Activated CD4-positive, alpha-beta T cell treated with anti-CD3 and anti-CD28 coated beads for 1 hour (primary cell): ENCODE results near the gene PGLYRP3.

Experiments
- DNase-seq: peaks from one replicate; pipeline ENCODE4 v3.0.0-alpha.2; 2020

The PGLYRP3 gene, protein sequence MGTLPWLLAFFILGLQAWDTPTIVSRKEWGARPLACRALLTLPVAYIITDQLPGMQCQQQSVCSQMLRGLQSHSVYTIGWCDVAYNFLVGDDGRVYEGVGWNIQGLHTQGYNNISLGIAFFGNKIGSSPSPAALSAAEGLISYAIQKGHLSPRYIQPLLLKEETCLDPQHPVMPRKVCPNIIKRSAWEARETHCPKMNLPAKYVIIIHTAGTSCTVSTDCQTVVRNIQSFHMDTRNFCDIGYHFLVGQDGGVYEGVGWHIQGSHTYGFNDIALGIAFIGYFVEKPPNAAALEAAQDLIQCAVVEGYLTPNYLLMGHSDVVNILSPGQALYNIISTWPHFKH

DNA sequence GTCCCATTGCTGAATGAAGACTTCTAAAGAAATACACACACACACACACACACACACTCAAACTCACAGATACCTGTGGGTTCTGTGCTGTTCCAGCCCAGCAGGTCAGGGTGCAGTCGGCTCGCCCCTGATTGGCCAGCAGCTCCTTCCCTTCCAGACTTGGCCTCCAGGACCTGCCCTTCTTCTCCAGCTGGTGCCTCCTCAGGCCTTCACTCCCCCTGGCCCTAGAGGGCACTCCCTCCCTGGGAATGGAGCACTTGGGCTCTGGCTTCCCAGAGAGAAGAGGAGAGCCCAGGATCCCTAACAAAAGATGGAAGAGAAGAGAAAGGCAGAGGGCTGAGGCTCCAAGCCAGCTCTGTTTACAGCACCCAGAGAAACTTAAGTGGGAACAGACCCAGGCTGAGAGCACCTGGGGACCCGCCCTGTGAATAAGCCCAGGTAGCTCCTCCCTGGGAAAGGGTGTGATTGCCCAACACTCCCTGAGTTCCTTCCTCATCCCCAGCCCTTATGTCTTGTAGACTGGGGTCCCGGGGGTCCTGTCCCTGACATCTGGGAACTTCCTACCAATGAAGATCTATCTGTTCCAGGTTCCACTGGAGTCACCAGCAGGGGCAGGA, at the start of gene PGLYRP3:
TSS of gene PGLYRP3 (minus strand) at position 383 of the 617 bp plus-strand sequence. CDS start 2,287 bp downstream, outside the sequence.
- no peak for DNase-seq

DNA sequence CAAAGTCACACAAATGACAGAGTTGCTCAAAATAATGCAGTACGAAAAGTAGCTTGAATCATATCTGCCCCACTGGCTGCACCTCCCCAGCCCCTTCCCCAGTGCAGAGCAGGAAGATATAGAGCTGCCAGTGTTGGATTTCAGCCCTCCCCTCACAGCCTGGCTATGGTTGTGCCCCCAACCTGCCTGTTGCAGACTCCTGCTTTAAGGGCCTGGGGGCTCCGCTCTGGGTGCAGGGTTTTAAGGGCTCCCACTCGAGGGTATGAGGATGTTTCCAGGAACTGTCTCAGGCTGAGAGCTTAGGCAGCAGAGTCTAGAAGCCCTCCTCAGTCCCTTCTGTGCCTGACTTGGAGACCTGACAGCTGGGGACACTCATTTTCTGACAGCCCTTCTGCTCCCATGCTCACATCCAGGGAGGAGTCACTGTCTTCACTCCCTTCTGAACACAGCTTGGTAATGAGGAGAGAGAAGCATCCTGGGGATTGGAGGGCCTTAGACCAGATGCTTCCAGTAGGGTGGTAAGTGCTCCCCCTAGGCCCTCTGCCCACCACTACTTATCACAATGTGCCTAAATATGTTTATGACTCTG, 49.5 kb upstream of the PGLYRP3 start:
- no peak for DNase-seq

DNA sequence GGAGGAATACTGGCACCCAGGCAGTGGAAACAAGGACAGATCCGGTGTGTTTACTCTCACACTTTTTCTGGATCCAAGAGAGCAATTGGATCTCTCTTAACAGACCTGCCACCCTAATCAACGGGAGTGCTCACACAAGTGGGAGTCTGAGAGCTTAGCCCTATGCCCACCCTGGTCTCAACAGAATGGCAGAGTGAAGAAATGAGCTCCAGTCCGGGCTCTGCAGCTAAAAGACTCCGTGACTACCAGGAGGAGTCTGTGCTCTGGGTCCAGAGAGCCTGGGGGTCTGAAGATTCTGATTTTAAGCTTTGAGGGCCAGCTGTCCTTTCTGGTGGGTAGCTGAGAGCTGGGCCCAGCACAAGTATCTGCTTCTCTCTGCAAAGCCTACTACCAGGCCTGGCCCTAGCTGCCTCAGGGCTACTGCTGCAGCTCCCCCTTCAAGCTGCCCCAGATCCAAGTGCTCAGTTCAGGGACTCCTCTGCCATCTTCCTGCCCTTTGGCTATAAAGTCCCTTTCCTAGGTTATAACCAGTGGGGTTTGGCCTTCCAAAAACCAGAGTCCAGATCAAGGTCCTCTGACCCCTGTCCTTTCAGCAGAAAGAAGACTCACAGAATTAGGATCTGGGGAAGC, 48.8 kb upstream of the PGLYRP3 start:
- DNase-seq = no peak

DNA sequence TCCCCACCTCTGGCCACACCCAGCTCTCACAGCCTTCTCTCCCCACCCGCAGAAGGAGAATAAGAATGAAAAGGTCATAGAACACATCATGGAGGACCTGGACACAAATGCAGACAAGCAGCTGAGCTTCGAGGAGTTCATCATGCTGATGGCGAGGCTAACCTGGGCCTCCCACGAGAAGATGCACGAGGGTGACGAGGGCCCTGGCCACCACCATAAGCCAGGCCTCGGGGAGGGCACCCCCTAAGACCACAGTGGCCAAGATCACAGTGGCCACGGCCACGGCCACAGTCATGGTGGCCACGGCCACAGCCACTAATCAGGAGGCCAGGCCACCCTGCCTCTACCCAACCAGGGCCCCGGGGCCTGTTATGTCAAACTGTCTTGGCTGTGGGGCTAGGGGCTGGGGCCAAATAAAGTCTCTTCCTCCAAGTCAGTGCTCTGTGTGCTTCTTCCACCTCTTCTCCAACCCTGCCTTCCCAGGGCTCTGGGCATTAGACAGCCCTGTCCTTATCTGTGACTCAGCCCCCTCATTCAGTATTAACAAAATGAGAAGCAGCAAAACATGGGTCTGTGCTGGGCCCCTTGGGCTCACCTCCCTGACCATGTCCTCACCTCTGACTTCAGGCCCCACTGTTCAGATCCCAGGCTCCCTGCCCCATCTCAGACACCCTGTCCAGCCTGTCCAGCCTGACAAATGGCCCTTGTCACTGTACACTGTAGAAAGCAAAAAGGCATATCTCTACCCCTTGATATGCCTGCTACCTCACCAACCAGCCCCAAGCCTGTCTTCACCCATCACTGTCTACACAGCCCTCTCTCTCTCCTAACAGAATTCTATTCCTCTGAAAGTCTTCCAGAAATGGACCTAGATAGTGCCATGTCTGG, 48.1 kb upstream of the PGLYRP3 start:
- DNase-seq = no peak

DNA sequence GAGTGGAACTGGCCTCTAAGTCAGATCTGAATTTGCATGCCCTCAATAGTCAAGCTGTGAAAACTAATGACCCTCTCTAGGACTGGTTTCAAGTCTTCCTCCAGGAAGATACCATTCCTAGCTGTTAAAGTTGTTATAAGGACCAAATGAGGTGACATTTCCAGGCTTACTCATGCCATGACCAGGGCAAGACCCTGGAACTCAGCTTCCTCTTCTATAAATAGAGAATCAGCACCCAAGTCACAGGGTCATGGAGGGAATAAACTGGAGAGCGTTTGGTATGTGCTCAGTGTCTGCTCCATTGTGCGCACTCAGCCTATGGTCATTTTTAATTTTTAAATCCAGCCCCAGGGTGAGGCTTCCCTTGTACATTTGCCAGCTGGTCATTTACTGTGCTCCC, 47.4 kb upstream of the PGLYRP3 start:
- no peak for DNase-seq

DNA sequence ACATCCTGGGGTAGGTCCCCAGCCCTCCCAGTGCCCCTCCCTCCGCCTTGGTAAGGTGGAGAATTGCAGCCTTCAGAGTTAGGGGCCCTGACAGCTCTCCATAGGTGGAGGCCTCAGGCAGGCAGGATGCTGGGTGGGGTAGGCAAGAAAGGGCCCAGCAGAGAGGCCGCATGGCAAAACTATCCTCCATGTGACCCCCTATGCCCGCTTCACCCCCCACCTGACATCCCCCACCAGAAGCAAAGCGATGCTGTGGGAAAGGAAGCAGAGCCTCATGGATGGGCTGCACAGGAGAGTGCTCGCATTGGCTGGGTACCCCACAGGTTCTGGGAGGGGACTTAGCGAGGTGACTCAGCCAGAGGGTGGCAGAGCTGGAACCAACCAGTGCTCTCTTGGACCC, 46.5 kb upstream of the PGLYRP3 start:
- DNase-seq = no peak

DNA sequence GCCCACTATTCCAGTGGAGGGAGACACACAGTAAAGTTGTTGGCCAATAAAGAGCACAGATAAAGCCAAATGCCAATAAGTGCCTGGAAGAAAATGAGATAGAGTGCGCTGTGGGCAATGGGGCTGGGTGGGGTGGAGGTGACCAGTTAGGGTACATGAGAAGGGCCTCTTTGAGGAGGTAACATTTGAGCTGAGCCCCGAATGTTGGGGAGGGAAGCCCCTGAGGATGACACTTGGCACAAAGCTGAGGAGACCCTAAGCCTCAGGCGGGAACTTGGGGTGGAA, 45.9 kb upstream of the PGLYRP3 start:
- DNase-seq = no peak

DNA sequence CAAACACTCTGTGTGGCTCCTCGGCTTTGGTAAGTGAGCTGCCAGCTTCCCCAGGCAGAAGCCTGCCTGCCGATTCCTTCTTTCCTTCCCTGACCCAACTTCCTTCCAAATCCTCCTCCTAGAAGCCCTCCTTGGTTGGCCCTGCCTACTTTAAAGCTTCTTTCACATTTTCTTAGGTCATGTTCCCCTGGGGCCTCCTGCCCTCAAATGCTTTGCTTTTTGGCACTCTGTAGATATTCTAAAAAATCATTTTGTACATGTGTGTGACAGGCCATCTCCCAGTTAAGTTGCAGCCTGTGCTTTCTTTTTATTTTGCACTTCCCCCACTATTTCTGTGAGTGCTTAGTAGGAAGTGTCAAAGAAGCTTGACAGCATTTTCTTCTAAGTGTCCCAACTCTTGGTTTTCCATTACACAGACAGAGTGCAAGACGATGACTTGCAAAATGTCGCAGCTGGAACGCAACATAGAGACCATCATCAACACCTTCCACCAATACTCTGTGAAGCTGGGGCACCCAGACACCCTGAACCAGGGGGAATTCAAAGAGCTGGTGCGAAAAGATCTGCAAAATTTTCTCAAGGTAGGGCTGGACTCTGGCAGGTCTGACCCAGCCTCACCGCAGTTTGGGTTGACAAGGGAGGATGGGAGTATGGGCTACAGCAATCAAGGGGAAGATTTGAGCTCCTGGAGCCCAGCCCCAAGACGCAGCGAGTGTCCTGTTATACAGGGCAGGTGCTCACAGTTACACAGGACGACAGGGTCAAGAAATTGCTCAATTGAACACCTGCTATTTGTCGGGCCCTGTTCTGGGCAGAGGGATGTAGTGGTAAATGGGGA, 45.3 kb upstream of the PGLYRP3 start, which contains the start of gene S100A9:
TSS of gene S100A9 (plus strand) at position 2 of the 838 bp plus-strand sequence. CDS start at position 432, 430 bp downstream.
- DNase-seq = no peak

DNA sequence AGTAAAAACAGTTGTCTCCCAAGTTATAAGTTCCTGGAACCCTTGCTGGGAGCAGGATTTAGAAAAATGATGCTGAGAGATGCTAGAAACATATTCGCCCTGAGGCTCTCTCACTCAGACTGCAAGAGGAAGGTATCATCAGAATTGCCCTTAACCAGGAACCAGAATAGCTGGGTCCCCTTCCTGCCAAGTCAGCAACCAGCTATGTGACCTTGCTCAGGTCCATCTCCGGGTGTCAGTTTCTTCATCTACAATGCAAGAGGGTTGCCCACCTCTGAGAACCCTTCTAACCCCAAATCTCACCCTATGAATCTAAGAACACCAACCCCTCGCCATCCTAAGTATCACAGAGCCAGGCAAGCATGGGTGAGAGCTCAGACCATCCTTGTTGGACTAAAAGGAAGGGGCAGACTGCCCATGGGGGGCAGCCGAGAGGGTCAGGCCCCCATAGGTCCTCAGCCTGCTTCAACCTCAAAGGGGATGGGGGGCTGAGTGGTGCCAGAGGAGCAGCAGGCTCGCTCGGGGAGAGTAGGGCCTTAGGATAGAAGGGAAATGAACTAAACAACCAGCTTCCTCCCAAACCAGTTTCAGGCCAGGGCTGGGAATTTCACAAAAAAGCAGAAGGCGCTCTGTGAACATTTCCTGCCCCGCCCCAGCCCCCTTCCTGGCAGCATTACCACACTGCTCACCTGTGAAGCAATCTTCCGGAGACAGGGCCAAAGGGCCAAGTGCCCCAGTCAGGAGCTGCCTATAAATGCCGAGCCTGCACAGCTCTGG, 44.5 kb upstream of the PGLYRP3 start:
- DNase-seq = no peak

DNA sequence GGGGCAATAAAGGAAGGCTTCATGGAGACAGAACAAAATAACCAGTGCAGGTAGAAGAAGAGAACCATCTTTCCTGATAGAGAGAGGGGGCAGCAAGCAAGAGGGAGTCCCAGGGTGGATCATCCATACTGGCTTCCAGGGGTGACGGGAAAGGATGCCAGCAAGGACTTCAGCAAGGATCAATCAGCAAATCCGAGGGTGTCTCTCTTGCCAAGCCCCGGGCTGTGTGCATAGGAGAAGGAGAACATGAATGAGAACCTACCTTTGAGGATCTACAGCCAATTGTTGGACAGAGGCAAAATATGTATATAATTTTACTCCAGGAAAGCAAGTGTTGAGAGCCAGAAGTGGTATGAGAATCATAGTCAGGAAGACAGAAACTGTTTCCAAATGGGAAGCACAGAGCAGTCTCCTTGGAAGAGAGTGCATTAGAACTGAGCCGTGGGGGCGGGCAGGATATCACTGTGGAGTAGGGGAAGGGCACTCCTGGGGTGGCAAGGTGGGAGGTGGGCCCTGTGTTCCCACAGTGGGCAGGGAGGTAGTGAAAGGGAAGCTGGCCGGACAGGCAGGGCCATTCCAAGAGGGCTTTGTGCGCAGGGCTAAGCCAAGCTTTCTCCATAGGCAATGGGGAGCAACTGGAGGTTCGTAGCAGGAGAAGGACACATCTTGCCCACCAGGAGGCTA, 43.8 kb upstream of the PGLYRP3 start:
- no peak for DNase-seq

DNA sequence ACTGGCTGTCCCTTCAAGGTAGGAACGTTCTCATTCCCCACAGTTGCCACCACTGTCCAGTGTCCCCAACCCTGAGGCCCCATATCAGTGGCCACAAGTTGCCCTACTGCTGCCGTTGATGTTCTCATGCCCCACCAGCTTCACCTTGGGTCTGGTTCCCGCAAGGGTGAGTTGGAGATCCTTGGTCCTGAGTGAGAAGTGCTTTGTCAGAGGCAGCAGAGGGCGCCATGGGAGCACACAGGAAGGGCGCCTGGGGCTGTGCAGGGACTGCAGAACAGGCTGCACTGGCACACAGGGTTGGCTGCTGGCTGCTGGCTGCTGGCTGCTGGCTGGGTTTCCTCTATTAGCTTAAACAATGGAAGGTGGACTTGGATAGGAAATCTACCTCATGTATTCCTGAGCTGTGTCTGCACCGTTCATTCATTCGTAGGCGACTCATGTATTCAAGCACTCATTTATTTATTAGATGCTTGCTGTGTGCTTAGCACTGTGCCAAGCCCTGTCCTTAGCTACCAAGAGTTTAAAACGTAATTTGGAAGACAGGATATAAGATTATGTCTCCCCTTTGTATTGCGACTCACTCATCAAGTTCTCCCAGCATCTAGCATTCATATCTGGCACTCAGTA, 42.8 kb upstream of the PGLYRP3 start:
- no peak for DNase-seq

DNA sequence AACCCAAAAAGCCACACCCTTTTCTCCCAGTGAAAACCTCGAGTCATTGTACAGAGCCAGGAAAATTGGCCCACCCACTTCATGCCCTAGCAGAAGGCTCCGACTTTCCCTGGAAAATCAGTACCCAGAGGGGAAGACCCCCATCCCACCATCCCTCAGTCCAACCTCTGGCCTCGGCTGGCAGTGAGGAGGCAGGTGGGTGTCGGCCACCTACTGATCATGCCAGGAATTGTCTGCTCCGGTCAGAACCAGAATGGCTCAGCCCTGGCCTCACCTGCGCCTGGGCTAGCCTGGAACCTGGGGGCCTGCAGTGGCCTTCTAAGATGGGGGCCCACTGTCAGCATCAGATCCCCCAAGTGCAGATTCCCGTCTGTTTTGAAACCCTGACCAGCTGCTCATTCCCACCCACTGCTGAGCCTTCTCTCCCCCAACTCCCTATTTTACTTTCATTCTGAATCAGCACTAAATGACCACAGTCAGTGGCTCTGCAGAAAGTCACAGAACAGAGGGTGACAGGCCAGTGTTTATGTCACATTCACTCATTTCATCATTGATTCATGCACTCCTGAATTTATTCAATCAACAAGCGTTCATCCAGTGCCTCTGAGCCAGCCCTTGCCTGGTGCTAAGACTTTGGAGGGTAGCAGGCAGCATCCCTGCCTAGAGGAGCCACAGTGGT, 41.9 kb upstream of the PGLYRP3 start:
- DNase-seq = no peak

DNA sequence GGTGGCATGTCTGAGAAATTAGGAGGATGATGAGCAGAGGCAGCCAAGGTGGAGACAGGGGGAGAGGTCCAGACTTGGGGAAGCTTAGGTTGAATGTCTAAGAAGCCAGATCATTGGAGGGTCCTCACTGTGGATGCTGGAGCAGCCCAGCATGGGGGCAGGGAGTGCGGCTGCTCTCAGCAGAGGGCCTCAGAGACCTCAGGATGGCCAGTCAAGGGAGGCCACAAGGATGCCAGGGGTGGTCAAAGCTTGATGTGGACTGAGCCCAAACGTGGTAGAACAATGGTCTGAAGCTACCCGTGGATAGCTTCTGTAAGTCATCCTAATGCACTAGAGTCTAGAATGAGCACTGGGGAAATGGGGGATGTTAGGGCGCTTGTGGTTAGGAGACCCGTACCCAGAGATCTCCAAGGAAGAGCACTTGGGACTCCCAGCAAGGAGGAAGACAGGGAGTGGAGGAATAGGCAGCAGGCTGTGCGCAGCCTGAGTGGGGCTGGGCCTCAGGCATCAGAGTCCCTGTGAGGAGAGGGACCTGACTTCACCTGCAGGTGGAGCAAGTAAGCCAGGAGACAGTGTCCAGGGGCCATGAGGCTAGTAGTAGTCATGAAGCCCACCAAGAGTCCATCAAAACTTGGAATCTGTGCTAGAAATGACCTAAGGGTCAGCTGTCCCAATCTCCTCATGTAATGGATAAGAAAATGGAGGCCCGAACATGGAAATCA, 40.6 kb upstream of the PGLYRP3 start:
- DNase-seq = no peak

DNA sequence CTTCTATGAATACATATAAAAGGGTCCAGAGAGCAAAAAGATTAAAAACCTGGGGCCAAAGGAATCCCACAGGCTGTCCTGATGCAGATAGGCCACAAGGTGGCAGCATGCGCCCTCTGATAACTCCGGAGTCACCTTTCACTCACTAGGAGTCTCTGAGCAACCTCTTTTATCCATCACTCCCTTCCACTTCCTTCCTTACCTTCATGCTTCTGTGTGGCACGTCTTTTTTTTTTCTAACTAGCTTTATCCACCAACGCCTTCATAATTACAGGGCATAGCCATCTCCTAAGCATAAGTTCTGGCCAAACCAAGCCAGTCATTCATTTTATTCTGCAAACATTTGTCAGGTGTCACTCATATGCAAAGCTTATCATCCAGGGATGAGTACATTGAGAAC, 39.8 kb upstream of the PGLYRP3 start:
- DNase-seq = peak; percentile 41

DNA sequence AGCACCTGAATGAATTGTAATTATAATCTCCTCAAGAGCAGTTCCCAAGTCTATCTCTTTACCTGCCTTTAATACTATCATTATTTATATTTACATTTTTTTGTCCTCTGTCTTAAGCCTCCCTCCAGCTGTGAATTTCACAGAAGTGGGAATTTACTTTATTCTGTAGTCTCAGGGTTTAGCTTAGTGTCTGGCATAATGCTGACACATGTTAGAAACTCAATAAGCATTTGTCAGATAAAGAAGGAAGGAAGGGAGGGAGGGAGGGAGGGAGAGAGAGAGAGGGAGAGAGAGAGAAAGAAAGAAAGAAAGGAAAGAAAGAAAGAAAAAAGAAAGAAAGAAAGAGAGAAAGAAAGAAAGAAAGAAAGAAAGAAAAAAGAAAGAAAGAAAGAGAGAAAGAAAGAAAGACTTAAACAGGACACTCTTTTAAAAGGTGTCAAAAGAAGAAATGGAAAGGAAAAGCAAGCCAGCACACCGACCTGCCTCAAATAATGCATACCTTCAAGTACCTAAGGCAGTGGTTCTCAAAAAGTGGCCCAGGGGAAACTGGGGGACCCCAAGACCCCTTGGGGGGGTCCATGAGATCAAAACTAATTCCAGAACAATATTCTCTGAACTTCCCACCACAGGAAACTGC, 37.7 kb upstream of the PGLYRP3 start:
- DNase-seq = no peak

DNA sequence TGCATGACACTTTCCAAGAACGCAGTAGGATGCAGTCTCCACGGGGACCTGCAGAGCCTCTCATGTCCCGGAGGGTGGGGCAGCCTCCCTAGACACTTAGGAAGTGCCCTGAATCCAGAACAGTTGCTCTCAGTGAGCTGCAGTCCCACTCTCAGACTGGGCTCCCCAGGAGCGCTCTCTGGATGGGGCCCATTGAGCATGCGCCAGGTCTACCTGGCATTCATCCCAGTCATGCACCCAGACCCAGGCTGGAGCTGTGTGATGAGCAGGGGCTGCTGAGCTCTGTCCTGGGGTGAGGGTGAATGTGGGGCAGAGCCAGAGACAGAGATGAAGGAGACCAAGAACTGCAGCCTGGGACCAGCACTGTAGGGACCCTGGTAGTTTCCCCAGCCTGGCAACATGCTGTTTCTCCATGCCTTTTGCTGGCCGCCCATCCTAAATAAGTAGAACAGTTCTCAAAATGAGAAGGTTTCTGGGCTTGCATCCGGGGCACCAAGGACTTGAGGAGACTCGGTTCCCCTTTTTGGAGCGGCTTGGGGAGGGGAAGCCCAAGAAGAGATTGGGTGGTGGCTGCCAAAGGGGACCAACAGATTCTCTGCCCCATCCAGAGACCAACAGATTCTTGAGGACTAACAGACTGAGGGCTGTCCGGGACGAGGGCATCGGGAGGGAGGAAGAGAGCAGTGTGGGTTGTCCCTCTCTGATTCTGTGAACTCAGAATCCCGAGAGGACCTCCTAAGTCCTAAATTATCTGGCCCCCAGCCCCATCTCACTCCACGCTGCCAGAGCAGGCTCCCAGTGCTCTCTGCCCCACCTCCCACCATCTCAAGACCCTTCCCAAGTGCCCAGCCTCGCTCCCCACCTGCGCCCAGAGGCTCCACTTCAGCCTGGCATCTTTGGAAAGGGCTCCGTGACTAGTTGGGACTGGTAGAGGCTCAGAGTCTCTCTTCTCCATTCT, 36.9 kb upstream of the PGLYRP3 start:
- no peak for DNase-seq
